GM19324 (cell line): ENCODE data around the gene ADM2.
A peak's percentile ranks its signal among the peaks of the same experiment; 100 is the strongest.

Experiments
- ATAC-seq: cut with Tn5 transposase; IDR thresholded peaks from one replicate; pipeline ENCODE4 v1.9.1; 2021; ENCODE audit warnings: mild to moderate bottlenecking, moderate library complexity; ENCODE audit not compliant: unreplicated experiment, low FRiP score

The ADM2 gene

GRCh38 chr22:50522806-50523438 lies 41.6 kb downstream of the ADM2 start:
- no peak for ATAC-seq

DNA sequence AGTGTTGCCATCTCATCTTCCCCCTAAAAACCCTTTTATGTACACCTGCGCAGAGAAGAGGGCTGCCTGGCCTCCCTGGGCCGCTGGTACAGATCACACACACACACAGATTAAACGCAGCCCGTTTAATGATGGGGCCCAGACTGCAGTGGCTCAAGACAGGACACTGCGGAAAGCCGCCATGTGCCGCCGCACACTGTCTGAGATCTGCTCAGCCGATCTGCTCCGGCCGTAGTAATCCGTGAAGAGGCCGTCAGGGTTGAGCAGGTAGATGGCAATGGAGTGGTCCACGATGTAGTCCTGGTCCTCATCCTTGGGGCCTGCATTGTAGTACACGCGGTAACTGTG lies 42.1 kb downstream of the ADM2 start:
- no peak for ATAC-seq

DNA sequence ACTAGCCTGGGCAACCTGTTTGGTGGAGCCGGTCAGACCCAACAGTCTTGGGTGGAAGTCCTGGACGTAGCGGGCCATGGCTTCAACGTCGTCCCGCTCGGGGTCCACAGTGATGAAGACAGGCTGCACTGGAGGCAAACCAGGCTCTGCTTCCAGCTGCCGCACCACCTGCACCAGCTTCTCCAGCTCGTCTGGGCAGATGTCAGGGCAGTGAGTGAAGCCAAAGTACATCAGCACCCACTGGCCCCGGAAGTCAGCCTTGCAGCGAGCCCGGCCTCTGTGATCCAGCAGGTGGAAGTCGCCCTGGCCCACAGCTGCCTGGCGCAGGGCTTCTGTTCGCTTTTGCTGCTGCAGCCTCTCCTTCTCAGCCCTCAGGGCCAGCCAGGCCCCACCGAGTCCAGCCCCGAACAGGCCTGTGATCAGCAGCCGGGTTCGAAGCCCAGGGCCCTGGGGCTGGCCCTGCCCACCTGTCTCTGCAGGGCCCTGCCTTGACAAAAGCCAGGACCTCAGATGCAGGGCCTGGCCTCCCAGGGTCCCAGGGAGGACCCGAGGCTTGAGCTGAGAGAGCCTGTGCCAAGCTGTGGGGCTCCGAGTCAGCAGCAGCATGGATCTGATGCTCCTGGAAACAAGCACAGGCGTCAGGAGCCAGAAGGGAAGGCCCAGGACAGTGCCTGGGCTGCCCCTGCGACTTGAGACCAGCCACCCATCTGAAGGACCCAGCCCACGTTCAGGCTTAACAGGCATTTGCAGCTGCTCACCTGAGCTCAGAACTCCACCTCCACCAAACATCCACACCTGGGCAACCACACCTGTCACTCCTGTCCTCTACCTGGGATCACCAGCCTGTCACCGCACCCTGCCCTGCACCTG lies 42.7 kb downstream of the ADM2 start:
- no peak for ATAC-seq

- ATAC-seq: no peak
Measured at GRCh38 chr22:50524676-50525103, 43.3 kb downstream of the ADM2 start.

- peak; percentile 39 for ATAC-seq
Measured at GRCh38 chr22:50525104-50525857, 43.9 kb downstream of the ADM2 start, which contains the start of gene SCO2. SCO2 (minus strand) TSS chr22:50525598; CDS start chr22:50524411, 1,187 bp downstream.

- ATAC-seq: peak; percentile 18
Measured at GRCh38 chr22:50525858-50526107, 44.4 kb downstream of the ADM2 start.

- peak; percentile 31 for ATAC-seq
Measured at GRCh38 chr22:50526108-50526833, 44.9 kb downstream of the ADM2 start.

DNA sequence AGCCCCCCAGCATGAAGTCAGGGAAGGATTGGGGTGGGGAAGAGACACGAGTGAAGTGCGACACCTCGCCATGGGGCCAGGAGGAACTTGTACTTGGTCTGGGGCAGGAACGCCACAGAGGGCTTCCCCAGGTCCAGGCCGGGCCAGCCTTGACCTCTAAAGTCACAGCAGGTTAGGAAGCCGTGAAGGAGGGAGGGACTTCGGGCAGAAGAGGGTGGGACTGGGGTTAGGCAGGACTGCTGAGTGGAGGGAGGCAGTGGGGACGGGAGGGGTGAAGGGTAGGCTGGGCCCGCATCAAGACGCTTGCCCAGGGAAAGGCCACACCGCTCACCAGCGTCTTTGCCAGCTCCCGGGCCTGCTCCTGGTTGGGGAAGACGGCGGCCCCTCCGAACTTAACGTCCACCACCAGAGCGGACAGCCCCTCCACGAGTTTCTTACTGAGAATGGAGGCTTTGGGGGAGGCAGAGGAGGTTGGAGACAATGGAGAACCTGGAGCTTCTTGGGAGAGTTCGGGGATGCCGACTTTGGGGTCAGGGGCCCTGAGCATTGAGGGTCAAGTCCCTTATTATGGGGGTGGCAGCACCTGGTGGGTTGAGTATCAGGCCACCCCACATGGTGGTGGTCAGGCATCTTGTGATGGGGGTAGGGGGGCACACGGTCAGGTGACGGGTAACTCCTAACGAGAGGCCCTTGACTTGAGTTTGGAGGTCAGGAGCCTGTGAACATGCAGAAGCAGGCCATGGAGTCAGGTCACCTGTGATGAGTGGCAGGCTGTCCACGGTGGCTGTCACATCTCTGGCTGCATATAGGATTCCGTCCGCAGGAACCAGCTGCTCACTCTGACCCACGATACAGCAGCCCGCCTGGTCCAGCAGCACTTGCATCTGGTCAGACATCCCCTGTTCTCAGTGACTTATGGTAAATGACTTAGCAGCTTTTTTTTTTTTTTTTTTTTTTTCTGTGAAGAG lies 45.8 kb downstream of the ADM2 start:
- no peak for ATAC-seq

- no peak for ATAC-seq
Measured at GRCh38 chr22:50527921-50528681, 46.8 kb downstream of the ADM2 start.

DNA sequence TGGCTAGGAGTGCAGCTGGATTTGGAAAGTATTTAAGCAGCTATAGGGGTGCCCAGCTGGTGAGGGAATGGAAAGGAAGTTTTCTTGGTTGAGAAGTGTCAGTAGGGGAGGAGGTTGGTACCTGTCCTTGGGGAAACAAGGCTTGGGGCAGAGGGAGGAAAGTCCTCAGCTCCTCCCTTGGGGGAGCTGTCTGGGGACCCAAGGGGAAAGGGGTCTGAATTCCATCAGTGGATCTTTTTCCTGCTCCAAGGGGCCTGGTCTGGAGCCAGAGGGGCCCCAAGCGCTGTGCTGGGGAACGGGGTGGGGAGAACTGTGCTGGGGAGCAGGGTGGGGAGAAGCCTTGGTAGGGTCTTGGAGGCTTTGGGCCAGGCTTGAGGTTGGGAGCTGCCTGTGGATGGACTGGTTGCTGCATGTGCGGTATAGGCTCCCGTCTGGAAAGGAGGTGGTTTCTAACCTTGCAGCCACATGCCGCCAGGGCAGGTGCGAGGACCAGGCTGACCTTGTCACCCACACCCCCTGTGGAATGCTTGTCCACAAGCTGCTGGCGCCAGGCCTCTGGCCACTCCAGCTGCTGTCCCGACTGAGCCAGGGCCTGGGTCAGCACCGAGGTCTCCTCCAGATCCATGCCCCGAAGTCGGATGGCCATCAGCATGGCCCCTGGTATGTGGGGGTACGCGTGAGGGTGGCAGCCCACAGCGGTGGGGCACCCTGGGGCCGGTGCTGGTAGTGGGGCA lies 47.5 kb downstream of the ADM2 start:
- ATAC-seq: no peak

- ATAC-seq: no peak
Measured at GRCh38 chr22:50529416-50529896, 48.1 kb downstream of the ADM2 start.

- peak; percentile 26 for ATAC-seq
Measured at GRCh38 chr22:50529897-50530579, 48.7 kb downstream of the ADM2 start, which contains the start of gene TYMP. TYMP (minus strand) TSS chr22:50530012; CDS start chr22:50529709, 303 bp downstream.

DNA sequence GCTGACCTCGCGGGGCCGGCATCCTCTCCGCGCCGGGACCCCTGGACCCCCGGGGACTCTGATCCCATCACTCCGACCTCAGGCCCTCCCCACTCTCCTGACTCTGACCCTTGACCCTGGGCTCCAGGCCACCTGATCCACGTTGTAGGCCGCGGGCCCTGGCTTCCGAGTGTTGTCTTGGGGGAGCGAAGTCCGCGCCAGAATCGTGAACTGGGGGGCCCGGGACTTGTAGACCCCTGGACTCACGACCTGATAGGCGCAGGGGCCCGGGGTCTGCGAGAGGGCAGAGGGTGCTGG lies 49.2 kb downstream of the ADM2 start:
- no peak for ATAC-seq

GRCh38 chr22:50530877-50531545 lies 49.7 kb downstream of the ADM2 start:
- ATAC-seq: no peak

DNA sequence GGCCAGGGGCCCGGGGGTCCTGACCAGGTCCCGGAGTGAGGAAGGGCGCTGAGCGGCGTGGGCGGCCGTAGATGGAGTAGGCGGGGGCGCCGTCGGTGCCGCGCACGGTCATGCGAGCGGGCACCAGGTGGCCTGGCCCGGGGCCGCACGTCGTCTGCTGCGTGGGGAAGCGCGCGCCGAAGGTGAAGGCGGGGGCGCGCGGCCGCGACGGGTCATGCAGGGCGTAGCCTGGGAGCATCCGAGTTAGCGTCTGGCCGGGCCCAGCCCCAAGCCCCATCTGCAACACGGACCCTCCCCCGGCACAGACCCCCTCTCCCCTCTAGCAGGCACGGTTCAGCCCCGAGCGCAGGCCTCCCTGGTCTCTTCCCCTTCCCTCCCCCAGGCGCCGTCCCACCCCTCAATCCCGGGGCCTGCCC lies 50.2 kb downstream of the ADM2 start:
- ATAC-seq: peak; percentile 32

DNA sequence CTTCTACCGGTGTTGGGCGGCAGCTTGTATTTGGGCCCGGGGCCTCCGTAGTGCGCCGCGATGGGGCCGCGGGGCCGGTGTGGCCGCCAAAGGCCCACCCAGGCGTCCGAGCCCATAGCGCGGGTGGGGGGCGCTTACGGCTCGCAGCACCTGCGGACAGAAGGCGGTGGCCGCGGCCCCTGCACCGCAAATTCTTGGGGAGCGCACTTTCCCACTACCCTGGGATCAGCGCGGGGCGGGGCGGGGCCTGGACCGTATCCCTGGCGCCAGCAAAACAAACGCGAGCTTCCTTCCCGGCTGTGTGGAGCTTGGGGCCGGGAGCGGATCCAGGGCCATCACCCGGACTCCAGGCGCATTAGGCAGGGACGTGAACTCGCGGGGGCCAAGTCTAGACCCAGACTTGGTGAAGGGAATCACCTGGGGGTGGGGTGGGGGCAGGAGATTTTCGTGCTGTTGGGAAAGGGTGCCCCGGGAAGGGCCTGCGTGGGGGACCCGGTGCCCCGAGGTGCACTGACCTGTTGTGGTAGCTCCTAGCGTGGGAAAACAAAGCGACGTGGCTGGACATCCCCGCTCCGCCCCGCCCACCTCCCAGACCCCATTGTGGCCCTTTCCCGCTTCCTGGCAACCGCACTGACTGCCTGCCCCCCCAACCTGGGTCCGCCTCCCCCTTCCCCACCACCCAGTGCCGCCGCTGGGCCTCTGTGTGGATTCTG lies 50.8 kb downstream of the ADM2 start:
- no peak for ATAC-seq
